Epithelial cell of proximal tubule (primary cell): ENCODE data around the gene CDK11B. TPM values are rescaled to one million over a fixed set of nuclear protein-coding genes. Genes with fewer than 3 reads are reported as not detected.

Experiments
- DNase-seq: peaks from one replicate; pipeline ENCODE4 v3.0.0-alpha.2; 2011; ENCODE audit warnings: low read depth
- H3K4me3 ChIP-seq: 2 replicates; pipeline ENCODE4 v1.5.1; 2011; ENCODE audit warnings: low read depth, mild to moderate bottlenecking, low read length
- total RNA-seq: library from RNA; depleted of rRNA; stranded (reverse); fragments of >200 nt; gene quantifications from 2 replicates; pipeline ENCODE4 v1.2.3, GENCODE V29; 2015
- TF ChIP-seq, protein P1 (sequence below): conservative IDR thresholded peaks from 2 replicates; pipeline ENCODE4 v1.5.1; 2012; ENCODE audit warnings: low read depth, mild to moderate bottlenecking, low read length

The CDK11B gene
- total RNA-seq, 1 donor from 2014 or later = 16.3 TPM

DNA sequence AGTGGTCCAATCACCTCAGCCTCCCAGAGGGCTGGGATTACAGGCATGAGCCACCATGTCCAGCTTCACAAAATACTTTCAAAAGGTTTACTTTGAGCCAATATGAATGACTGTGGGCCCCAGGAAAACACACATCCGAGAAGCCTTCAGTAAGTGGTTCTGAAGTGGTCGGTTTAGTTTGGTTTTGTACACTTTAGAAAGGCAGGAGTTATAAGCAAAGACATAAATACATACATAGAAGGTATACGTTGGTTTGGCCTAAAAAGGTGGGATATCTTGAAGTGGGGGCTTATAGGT, 46.8 kb downstream of the CDK11B start:
- no peak overlapping the region for H3K4me3 ChIP-seq
- TF ChIP-seq, protein P1, sequence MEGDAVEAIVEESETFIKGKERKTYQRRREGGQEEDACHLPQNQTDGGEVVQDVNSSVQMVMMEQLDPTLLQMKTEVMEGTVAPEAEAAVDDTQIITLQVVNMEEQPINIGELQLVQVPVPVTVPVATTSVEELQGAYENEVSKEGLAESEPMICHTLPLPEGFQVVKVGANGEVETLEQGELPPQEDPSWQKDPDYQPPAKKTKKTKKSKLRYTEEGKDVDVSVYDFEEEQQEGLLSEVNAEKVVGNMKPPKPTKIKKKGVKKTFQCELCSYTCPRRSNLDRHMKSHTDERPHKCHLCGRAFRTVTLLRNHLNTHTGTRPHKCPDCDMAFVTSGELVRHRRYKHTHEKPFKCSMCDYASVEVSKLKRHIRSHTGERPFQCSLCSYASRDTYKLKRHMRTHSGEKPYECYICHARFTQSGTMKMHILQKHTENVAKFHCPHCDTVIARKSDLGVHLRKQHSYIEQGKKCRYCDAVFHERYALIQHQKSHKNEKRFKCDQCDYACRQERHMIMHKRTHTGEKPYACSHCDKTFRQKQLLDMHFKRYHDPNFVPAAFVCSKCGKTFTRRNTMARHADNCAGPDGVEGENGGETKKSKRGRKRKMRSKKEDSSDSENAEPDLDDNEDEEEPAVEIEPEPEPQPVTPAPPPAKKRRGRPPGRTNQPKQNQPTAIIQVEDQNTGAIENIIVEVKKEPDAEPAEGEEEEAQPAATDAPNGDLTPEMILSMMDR = no peak
- DNase-seq = no peak

- TF ChIP-seq, protein P1 = no peak
- no peak overlapping the region for H3K4me3 ChIP-seq
- no peak for DNase-seq
These were observed 48.0 kb downstream of the CDK11B start for GRCh38 chr1:1610796-1611195.

GRCh38 chr1:1609822-1610485, 48.9 kb downstream of the CDK11B start:
- no peak overlapping the region for H3K4me3 ChIP-seq
- TF ChIP-seq, protein P1 = no peak
- no peak for DNase-seq

DNA sequence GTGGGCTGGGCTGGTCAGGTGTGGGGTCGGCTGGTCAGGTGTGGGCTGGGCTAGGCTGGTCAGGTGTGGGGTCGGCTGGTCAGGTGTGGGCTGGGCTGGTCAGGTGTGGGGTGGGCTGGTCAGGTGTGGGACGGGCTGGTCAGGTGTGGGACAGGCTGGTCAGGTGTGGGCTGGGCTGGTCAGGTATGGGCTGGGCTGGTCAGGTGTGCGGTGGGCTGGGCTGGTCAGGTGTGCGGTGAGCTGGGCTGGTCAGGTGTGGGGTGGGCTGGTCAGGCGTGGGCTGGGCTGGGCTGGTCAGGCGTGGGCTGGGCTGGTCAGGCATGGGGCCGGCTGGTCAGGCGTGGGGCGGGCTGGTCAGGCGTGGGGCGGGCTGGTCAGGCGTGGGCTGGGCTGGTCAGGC, 52.6 kb downstream of the CDK11B start:
- TF ChIP-seq, protein P1 = no peak
- no peak for DNase-seq
- no peak overlapping the region for H3K4me3 ChIP-seq

- TF ChIP-seq, protein P1 = no peak
- no peak overlapping the region for H3K4me3 ChIP-seq
- DNase-seq = no peak
These were observed 53.1 kb downstream of the CDK11B start for GRCh38 chr1:1605724-1606123.

- TF ChIP-seq, protein P1 = no peak
- DNase-seq = no peak
- no peak overlapping the region for H3K4me3 ChIP-seq
These were observed 53.7 kb downstream of the CDK11B start for GRCh38 chr1:1605034-1605591.
